Glomerular visceral epithelial cell (primary cell): ENCODE data around the gene DLK1.

Source experiments
- DNase-seq: peaks from one replicate; pipeline ENCODE4 v3.0.0-alpha.2; 2016; ENCODE audit errors: extremely low spot score

DLK1 gene

GRCh38 chr14:100693877-100694578, 32.7 kb upstream of the DLK1 start:
- DNase-seq: no peak

GRCh38 chr14:100694579-100695422, 31.9 kb upstream of the DLK1 start:
- DNase-seq: no peak

- DNase-seq: no peak
These were observed 31.3 kb upstream of the DLK1 start for GRCh38 chr14:100695423-100695738.

DNA sequence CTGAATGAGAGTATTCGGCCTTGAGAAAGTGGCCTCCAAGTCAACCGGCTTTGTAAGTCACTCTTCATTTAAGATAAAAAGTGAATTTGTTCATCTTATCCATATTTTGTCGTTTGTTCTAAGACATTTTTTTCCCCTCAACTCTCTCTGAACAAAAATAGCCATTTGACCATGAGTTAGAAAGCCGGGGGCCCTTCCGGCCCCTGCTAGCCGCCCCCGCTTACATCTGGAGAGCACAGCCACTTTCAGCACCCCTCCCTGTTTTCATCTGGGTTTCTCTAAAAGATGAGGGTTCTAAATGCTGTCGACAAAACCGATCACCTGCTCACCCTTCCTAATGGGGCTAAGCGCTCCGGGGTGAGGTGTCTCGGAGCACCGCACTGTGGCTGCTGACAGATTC, 30.7 kb upstream of the DLK1 start:
- DNase-seq: no peak

DNA sequence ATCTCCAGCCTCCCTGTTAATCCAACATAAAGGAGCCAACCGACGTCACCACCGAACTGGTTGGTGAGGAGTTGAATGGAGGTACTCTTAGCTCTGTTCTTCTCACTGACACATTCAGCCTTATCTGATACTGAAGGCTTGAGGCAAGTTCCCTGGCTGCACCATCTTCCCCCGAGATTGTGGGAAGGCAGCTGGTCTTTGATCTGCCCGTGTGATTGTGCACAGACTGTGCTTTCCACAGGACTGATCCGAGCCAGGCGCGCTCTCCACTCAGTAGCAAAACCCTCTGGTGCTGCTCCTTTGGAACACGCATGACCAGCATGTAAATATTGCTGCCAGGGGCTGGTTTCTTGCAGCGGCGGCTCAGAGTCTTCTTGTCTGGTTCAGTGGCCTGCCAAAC, 30.1 kb upstream of the DLK1 start:
- no peak for DNase-seq

GRCh38 chr14:100698066-100698465, 28.6 kb upstream of the DLK1 start:
- DNase-seq: no peak

GRCh38 chr14:100698666-100699448, 27.8 kb upstream of the DLK1 start:
- DNase-seq: no peak

GRCh38 chr14:100701314-100701713, 25.4 kb upstream of the DLK1 start:
- no peak for DNase-seq

DNA sequence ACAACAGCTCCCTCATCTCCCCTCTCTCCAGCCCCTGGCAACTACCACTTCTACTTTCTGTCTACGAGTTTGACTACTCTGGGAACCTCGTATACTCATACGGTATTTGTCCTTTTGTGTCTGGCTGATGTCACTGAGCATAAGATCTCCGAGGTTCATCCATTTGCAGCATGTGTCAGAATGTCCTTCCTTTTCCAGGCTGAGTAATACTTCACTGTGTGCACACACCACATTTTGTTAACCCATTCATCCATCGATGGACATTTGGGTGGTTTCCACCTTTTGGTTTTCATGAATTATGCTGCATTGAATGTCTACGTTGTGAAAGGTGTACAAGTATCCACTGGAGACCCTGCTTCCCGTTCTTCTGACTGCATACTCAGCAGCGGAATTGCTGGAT, 24.1 kb upstream of the DLK1 start:
- DNase-seq: no peak

GRCh38 chr14:100703386-100704220, 23.1 kb upstream of the DLK1 start:
- DNase-seq: no peak

- DNase-seq: no peak
These were observed 20.5 kb upstream of the DLK1 start for GRCh38 chr14:100706200-100706599.

DNA sequence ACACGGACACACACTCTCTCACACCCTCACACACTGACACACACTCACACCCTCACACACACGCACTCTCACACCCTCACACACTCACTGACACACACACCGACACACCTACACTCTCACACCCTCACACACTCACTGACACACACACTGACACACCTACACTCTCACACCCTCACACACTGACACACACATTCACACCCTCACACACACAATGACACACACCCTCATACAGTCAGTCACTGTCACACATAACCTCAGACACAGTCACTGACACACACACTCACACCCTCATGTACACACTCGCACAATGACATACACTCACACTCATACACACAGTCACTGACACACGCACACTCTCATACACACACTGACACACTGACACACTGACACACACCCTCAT, 19.8 kb upstream of the DLK1 start:
- DNase-seq: no peak

DNA sequence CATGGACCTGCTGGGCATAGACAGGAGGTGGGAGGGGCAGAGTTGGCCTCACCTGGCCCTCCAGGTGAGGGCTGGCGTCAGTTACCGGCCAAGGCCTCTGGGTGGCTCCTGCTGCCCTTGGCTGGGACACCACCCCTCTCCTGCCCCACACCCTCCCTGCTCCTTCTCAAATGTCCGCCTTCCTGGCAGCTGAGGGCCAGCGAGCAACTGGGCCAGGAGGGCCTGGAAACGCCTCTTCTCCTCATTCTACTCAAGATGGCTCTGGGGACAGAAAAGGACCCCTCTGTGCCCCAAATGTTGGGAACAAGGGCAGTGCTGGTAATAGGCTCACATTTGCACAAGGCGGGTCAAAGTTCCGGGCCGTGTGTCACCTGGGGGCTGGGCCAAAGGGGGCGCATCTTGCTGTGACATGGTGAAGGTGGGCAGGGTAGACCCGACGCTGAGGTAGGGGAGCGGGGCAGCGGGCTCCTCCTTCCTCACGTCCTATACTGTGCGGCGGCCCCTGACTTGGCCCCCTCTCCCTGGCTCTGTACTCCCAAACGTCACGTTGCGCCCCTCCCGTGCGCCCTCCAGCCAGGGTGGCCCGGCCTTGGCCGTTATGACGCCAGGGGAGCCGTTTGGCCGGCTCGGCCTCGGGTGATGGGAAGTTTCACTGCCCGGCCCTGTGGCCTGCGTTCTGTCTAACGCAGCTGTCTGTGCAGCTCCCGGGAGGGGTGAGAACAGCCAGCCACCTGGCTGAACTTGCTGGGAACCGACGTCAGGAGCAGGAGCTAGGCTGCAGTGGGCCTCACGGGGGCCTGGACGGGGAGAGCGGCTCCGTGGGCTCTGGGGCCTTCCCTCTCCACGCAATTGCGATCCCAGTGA, 18.0 kb upstream of the DLK1 start:
- DNase-seq: no peak

- DNase-seq: peak; percentile 23
These were observed 17.1 kb upstream of the DLK1 start for GRCh38 chr14:100709289-100710284.

DNA sequence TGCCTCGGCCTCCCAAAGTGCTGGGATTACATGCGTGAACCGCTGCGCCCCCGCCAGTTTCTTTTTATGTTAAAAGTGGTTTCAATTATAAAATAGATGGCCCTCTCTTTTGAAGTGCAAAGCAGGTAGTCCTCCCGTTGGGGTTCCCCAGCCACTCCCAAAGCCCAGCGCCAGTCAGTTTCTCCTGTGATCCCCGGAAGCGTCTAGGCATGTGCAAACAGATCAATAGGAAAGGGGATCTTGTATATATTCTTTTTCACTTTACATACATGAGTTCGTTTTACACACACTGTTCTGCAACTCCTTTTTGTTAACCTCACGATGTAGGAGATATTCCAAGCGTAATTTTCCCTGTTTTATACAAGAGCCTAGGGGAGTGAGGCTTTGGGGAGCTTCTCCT, 16.3 kb upstream of the DLK1 start:
- DNase-seq: no peak

DNA sequence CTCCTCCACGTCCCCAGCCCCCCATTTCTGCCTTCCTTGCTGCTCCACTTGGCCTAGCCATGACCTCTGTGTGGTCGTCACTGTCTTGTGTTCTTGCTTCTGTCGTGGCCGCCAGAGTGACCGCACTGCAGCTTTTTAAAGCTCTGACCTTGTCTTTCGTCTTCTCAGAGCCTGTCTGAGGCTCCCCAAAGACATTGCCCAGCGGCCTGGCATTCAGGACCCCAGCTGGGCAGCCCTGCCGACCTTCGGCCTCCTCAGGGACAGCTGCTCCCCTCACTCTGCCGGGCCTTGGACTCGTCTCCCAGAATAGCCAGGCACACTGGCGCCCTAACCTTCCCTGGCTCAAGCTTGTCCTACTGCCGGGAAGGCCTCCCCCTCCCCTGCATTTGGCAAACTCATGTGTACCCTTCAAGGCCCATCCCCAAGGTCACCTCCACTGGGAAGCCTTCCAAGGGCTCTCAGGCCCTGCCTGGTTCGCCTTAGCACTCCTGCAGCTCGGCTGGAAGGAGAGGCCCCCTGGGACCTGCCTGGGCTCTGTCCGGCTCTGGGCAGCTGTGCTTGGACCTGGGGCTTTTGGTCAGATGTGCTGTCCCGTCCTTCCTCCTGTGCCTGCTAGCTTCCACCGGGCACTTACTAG, 15.7 kb upstream of the DLK1 start:
- no peak for DNase-seq

DNA sequence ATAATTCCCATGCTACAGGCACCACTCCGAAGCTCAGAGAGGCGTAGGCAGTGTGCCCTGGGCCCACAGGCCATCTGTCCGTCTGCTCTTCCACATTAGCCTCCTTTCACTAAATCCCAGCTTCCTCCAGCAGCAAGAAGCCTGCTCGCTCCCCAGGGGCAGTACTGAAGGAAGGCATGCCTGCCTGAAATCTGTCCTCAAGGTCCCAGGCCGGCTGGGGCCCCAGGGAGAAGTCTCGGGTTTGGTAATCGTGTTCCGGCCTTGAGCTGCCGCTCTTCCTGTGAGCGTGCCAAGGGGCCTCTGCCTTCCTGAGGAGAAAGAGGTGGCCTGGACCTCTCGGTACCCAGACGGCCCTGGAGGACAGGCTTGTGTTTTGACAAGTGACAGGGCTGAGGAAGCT, 15.2 kb upstream of the DLK1 start:
- DNase-seq: no peak

DNA sequence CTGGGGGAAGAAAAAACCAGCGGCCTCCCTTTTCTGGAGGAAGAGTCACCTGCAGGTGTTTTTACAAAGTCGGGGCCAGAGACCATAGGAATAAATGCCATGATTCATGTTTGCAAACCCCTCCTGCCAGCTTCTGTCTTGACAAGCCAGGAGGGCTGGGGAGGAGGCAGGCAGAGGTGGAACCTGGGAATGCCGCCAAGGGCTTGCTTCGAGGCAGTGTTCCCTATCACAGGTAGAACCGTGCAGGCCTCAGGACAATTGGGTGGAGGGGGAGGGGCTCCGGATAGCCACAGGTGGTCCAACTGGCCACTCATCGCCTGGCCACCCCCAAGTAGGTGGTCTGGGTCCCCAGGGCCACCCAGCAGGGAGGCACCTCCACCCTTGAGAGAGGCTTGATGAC, 14.2 kb upstream of the DLK1 start:
- no peak for DNase-seq

- no peak for DNase-seq
These were observed 13.0 kb upstream of the DLK1 start for GRCh38 chr14:100713705-100714104.
